ENCODE measurements around the gene MRC2. TPM values are rescaled to one million over a fixed set of nuclear protein-coding genes. Genes with fewer than 3 reads are reported as not detected.

Gene MRC2
- total RNA-seq, 2 experiments from 2014 or later, result 0.61 to 4.7 TPM

DNA sequence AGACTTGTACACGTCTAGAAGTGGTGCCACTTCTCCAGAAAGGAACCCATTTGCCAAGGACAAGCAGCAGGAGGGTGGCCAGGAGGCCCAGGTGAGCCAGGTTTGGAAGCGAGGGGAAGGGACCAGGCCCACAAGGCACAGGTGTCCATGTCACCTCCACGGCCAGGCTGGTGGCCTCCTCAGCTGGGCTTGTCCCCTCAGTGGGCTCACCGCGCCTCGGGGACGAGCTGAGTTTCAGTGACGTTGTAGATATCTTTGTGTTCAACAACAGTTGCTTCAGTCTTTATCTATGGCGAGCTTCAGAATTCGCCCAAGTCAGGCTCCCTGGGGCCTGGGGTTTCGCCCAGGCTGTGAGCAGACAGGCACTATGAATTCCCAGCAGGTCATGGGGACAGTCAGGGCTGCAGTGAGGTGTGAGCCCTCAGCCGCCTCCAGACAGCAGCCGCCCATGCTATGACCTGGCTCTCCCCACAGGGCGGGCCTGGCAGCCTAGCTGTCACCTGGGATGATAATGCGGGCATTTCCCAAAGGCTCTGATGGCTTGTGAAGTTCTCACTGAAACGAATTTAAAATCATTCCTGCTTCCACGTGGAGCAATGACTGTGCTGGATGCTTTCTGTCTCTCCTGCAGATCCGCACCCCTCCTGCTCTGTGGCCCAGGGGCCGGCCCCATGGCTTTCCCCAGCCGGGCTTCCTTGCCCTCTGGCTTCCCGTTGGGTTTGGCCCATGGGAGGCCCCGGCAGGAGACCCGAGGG, 89.5 kb downstream of the MRC2 start:
- Mint-ChIP-seq H3K4me3 (no peak overlapping the region), H3K27ac (no peak overlapping the region), H3K27me3 (peaks cover 40% of the 10 kb centered on the region), H3K4me1 (peaks cover 3% of the 10 kb centered on the region), H3K9me3 (ENCODE audit: low read depth) (no peaks in the 10 kb centered on the region), H3K36me3 (peaks cover 2% of the 10 kb centered on the region)
- CTCF ChIA-PET, result interaction anchor here (1.0 kb wide), 2 partner anchors 44 to 690 kb away, joined by 3 read pairs; no protein-coding TSS in a partner anchor
- DNase-seq (no peak), ATAC-seq (no peak)

DNA sequence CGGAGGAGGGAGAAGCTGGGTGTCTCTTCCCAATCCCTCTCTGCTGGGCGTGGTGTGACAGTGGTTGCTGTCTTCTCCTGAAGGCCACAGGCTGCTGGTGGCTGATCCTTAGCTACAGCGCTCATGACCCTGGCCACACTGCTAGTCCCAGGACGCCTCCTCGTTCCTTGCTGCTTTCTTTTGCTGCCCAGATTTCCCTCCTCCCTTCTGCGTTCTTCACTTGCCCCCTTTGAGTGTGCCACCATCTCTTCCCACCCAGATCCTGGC, 90.1 kb downstream of the MRC2 start:
- no peak for ATAC-seq
- CTCF ChIA-PET, result interaction anchor here (1.0 kb wide), 2 partner anchors 45 to 690 kb away, joined by 3 read pairs; no protein-coding TSS in a partner anchor
- peaks cover 40% of the 10 kb centered on the region for H3K27me3 Mint-ChIP-seq

DNA sequence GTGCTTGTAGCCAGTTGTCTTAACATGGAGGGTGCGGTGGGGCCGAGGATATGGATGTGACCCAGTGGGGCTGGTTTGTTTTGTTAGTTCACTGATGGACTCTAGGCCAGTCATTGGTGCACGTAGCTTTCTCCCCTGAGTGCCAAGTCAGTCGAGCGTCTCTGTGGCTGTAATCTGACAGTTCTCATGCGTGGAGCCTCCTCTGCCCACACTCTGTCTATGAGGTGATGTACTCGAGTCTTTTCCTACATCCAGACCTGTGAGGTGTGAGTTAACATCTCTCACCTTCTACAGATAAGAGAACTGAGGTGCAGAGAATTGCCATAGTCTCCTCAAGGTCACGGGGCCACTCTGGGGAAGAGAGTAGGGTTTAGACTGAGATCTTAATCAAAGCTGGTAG, 90.4 kb downstream of the MRC2 start:
- no peak overlapping the region for H3K27ac Mint-ChIP-seq
- ATAC-seq (no peak), DNase-seq (no peak)
- CTCF ChIA-PET, result interaction anchor here (1.0 kb wide), 1 partner anchor 689 kb away, joined by 3 read pairs; no protein-coding TSS in a partner anchor
- no peaks in the 10 kb centered on the region for H3K9me3 Mint-ChIP-seq (ENCODE audit: low read depth)
- peaks cover 3% of the 10 kb centered on the region for H3K4me1 Mint-ChIP-seq
- H3K27me3 Mint-ChIP-seq, result peaks cover 44% of the 10 kb centered on the region
- no peak overlapping the region for H3K4me3 Mint-ChIP-seq
- H3K36me3 Mint-ChIP-seq, result peaks cover 2% of the 10 kb centered on the region

More for the DNA sequence above, 90.1 kb downstream of the MRC2 start:
- H3K4me3 Mint-ChIP-seq, result no peak overlapping the region
- H3K9me3 Mint-ChIP-seq (ENCODE audit: low read depth), result no peaks in the 10 kb centered on the region
- peaks cover 2% of the 10 kb centered on the region for H3K36me3 Mint-ChIP-seq
- H3K27ac Mint-ChIP-seq, result no peak overlapping the region
- no peak for DNase-seq
- peaks cover 3% of the 10 kb centered on the region for H3K4me1 Mint-ChIP-seq

DNA sequence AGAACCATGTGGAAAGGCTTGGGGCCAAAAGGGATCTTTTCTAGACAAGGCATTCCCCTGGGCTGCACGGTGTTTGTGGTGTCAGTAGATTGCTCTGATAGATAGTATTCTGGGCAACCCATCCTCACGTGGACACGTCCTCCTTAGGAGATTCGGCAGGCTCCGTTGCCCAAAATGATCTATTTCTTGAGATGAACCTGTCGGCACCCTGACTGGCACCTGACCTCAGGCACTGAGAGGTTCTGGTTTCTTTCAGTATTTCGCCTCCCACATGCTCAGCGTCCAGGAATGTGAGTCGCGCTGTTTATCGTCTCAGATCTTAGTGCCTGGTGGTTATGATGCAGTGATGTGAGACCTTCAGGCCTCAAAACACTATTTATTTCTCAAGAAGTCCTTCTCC, 91.0 kb downstream of the MRC2 start:
- CTCF ChIA-PET, result interaction anchor here (1.0 kb wide), 1 partner anchor 689 kb away, joined by 3 read pairs; no protein-coding TSS in a partner anchor
- DNase-seq (no peak), ATAC-seq (no peak)
- peaks cover 49% of the 10 kb centered on the region for H3K27me3 Mint-ChIP-seq
- H3K4me3 Mint-ChIP-seq, result no peak overlapping the region
- no peaks in the 10 kb centered on the region for H3K9me3 Mint-ChIP-seq (ENCODE audit: low read depth)
- peaks cover 2% of the 10 kb centered on the region for H3K36me3 Mint-ChIP-seq
- H3K4me1 Mint-ChIP-seq, result peaks cover 3% of the 10 kb centered on the region
- H3K27ac Mint-ChIP-seq, result no peak overlapping the region

DNA sequence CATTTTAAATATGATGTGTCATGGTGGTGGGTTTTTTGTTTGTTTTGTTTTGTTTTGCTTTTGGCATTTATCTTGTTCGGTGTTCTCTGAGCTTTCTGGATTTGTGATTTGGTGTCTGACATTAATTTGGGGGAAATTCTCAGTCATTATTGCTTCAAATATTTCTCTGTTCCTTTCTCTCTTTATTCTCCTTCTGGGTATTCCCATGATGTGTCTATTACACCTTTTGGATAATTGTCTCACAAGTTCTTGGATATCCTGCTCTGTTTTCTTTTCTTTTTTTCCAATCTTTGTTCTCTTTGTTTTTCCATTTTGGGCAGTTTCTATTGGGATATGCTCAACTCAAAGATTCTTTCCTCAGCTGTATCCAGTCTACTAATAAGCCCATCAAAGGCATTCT, 92.1 kb downstream of the MRC2 start:
- CTCF ChIA-PET, result no interaction called here
- Mint-ChIP-seq H3K27me3 (peaks cover 61% of the 10 kb centered on the region), H3K4me3 (no peak overlapping the region), H3K9me3 (ENCODE audit: low read depth) (no peaks in the 10 kb centered on the region), H3K27ac (no peak overlapping the region), H3K36me3 (peaks cover 2% of the 10 kb centered on the region), H3K4me1 (peaks cover 11% of the 10 kb centered on the region)
- DNase-seq, result no peak
- no peak for ATAC-seq

DNA sequence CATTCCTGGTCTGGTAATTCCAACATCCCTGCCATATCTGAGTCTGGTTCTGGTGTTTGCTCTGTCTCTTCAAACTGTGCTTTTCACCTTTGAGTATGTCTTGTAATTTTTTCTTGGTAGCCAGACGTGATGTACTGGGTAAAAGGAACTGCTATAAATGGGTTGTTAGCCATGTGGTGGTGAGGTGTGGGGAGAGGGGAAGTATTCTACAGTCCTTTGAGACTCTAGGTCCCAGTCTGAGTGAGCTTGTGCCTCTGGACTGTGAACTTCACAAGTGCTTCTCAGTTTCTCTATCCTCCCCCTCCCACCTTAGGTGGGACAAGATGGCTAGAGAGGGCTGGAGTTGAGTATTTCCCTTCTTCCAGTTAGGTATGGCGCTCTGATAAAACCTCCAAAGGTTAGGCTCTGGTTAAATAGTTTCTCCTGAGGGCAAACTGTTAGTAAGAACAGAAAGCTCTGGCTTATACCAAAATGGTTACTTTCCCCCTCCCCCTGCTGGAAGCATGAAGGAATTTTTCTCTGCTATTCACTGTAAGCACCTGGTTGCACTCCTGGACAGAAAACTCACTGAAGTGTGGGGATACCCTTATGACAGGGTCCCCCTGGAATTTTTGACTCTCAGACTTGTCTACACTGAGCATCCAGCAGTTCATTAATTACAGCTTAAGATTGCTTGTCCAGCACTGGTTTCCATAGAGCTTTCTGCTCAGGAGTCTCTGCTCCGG, 92.8 kb downstream of the MRC2 start:
- no peak overlapping the region for H3K4me3 Mint-ChIP-seq
- H3K4me1 Mint-ChIP-seq, result peaks cover 17% of the 10 kb centered on the region
- no peak for ATAC-seq
- CTCF ChIA-PET, result interaction anchor here (1.0 kb wide), 1 partner anchor 248 kb away, joined by 3 read pairs; no protein-coding TSS in a partner anchor
- no peaks in the 10 kb centered on the region for H3K9me3 Mint-ChIP-seq (ENCODE audit: low read depth)
- H3K36me3 Mint-ChIP-seq, result peaks cover 2% of the 10 kb centered on the region
- H3K27ac Mint-ChIP-seq, result no peak overlapping the region
- H3K27me3 Mint-ChIP-seq, result peaks cover 66% of the 10 kb centered on the region
- DNase-seq, result no peak

DNA sequence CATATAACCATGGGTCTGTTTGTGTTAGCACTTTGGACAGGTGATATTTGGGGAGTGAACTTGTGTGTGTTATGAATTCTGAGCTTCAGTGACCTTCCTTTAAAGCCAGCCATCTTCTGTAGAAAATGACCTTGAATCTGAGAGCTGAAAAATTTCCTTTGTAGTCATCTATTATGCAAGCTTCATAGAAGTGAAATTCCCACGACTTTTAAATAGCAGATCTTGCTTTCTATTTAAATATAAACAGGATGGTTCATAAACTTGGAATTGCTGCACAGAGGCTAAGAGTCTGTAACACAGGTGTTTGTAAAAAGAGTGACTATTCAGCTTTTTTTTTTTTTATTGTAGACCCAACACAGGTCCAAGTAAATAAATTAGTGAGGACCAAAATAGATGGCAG, 95.2 kb downstream of the MRC2 start:
- peaks cover 20% of the 10 kb centered on the region for H3K4me1 Mint-ChIP-seq
- DNase-seq (no peak), ATAC-seq (no peak)
- H3K27ac Mint-ChIP-seq, result no peak overlapping the region
- H3K36me3 Mint-ChIP-seq, result peaks cover 4% of the 10 kb centered on the region
- H3K9me3 Mint-ChIP-seq (ENCODE audit: low read depth), result peaks cover 1% of the 10 kb centered on the region
- CTCF ChIA-PET, result interaction anchor here (0.7 to 1.0 kb wide), 2 partner anchors 484 to 590 kb away, joined by 3 to 4 read pairs; no protein-coding TSS in a partner anchor
- no peak overlapping the region for H3K4me3 Mint-ChIP-seq
- peaks cover 82% of the 10 kb centered on the region for H3K27me3 Mint-ChIP-seq

DNA sequence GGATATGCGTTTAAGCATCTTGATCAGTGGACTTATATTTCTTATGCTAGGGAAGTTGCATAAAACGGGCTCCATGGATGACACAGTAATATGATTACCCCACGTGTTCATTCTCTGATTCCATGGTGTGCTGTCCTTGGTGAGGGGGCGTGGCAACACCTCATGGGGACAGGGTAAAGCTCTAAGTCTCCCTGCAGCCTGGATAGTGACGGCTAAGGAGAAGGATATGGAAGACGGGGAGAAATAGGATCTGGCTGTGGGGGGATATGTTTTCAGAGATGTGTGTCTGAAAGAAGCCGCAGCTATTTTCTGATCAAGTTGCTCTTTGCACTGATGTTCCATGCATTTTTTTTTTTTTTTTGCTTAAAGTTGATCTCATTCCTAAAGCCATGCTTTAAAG, 96.4 kb downstream of the MRC2 start:
- CTCF ChIA-PET, result interaction anchor here (0.8 to 2.0 kb wide), 2 partner anchors 20 to 682 kb away, joined by 3 to 9 read pairs; no protein-coding TSS in a partner anchor
- Mint-ChIP-seq H3K4me1 (peaks cover 17% of the 10 kb centered on the region), H3K9me3 (ENCODE audit: low read depth) (peaks cover 2% of the 10 kb centered on the region), H3K36me3 (peaks cover 3% of the 10 kb centered on the region), H3K4me3 (no peak overlapping the region), H3K27me3 (peaks cover 81% of the 10 kb centered on the region), H3K27ac (no peak overlapping the region)
- ATAC-seq, result no peak
- DNase-seq, result no peak

DNA sequence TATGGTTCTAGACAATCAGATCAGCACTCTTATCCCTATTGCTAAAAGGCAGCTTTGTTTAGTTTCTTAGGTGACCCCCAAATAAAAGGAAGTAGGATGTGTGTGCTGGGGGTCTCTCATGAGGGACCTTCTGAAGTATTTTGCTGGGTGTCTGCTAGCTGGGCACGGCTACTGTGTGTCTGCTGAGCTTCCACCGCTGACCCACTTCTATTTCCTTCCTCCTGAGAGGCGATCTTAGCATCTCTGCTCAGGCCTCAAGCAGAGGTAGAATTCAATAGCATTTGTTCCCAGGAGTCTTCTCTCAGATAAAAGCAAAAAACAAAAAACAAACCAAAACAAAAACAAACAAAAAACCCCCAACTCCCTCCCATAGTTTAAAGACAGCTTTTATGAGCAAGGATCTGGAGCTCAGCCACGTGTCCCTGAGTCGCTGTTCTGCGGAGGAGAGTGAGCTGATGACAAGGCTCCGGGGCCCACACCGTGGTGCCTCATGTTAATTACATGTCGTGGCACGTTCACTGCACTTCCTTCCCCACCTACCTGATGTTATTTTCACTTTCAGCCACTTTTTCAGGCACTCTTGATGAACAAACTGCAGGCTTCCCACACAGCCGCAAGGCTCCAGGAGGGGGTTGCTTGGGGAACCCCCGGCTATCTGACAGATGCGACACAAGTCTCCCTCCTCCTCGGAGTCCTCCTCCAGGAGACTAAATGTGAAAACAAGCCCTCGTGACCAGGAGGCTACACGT, 97.1 kb downstream of the MRC2 start:
- peaks cover 2% of the 10 kb centered on the region for H3K9me3 Mint-ChIP-seq (ENCODE audit: low read depth)
- peak; percentile 98 for ATAC-seq
- peaks cover 17% of the 10 kb centered on the region for H3K4me1 Mint-ChIP-seq
- peaks cover 75% of the 10 kb centered on the region for H3K27me3 Mint-ChIP-seq
- peak overlapping the region; percentile 37 for H3K27ac Mint-ChIP-seq
- peak; percentile 83 for DNase-seq
- CTCF ChIA-PET, result interaction anchor here (0.8 to 2.0 kb wide), 5 partner anchors 14 to 682 kb away, joined by 3 to 9 read pairs (median 3); no protein-coding TSS in a partner anchor
- H3K4me3 Mint-ChIP-seq, result peak overlapping the region; percentile 51
- H3K36me3 Mint-ChIP-seq, result peaks cover 2% of the 10 kb centered on the region

DNA sequence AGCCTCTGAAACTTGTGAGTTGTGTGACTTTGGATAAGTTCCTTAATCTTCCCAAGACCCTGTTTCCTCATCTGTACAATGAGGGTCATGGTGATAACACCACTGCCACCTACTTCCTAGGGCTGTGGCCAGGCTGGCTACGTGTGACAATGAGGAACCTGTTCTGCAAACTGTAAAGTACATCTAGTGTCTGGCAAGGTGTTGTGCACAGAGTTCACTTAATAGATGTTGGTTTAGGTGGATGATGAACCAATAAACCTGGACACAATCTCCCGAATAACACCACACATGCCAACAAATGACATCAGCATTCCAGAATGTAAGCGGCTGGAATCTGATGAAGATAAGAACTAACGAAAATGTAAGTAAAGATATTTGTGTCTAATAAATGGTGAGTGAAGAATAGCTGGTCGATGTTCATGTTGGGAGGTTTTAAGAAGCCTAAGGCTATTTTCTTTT, 98.3 kb downstream of the MRC2 start:
- CTCF ChIA-PET, result interaction anchor here (2.0 kb wide), 1 partner anchor 680 kb away, joined by 9 read pairs; no protein-coding TSS in a partner anchor
- ATAC-seq (no peak), DNase-seq (no peak)
- no peak overlapping the region for H3K4me3 Mint-ChIP-seq
- H3K4me1 Mint-ChIP-seq, result peaks cover 17% of the 10 kb centered on the region
- H3K27me3 Mint-ChIP-seq, result peaks cover 68% of the 10 kb centered on the region
- H3K27ac Mint-ChIP-seq, result no peak overlapping the region
- peaks cover 2% of the 10 kb centered on the region for H3K36me3 Mint-ChIP-seq
- peaks cover 2% of the 10 kb centered on the region for H3K9me3 Mint-ChIP-seq (ENCODE audit: low read depth)

DNA sequence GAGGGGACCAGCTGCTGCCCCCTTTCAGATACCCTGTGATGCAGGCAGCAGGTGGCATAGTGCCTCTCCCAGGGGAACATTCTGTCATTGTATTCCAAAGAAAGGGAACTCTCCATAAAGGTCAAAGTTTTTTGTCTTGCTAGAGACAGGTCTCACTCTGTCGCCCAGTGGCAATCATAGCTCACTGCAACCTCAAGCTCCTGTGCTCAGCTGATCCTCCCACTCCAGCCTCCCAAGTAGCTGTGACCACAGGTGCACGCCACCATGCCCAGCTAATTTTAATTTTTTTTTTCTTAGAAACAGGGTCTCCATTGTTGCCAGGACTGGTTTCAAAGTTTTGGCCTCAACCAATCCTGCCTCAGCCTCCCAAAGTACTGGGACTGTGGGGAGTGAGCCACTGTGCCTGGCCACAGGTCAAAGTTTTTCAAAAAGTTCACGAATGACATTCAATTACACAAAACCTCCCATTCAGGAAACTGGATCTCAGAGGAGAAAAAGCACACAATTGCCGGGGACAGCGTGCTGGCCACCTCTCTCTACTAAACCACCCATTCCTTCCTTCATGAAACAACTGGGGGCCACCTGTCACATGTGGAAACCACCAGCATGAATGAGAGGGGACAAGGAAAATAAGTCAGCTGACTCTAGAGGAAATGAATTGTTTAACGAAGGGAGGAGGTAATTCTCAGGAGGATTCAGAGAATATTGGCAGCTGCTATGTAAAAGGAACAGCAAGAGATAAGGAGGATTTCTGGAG, 100.6 kb downstream of the MRC2 start:
- no peak for DNase-seq
- H3K4me1 Mint-ChIP-seq, result peaks cover 17% of the 10 kb centered on the region
- H3K27ac Mint-ChIP-seq, result no peak overlapping the region
- CTCF ChIA-PET, result no interaction called here
- ATAC-seq, result no peak
- no peak overlapping the region for H3K4me3 Mint-ChIP-seq
- H3K36me3 Mint-ChIP-seq, result peaks cover 2% of the 10 kb centered on the region
- H3K9me3 Mint-ChIP-seq (ENCODE audit: low read depth), result peaks cover 2% of the 10 kb centered on the region
- H3K27me3 Mint-ChIP-seq, result peaks cover 61% of the 10 kb centered on the region

DNA sequence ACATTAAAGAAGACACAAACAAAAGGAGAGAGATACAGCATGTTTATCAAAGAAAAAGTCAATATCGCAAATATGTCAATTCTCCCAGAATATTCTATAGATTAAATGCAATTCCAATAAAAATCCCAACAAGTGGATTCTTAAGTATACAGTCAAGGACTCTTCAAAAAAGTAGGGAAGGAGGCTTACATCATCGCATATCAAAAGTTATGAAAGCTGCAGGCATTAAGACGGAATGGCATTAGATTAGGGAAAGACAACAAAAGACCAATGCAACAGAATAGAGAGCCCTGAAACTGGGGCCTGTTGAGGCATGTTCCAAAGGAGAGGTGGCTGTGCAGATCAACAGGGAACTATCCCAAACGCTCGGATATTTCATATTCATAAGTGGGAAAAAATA, 104.7 kb downstream of the MRC2 start:
- Mint-ChIP-seq H3K27ac (no peak overlapping the region), H3K9me3 (ENCODE audit: low read depth) (peaks cover 2% of the 10 kb centered on the region), H3K36me3 (no peaks in the 10 kb centered on the region), H3K27me3 (peaks cover 55% of the 10 kb centered on the region), H3K4me1 (no peaks in the 10 kb centered on the region), H3K4me3 (no peak overlapping the region)
- CTCF ChIA-PET, result no interaction called here
- DNase-seq (no peak), ATAC-seq (no peak)
